NOMO-1 treated with dmso at 0.1 percent for 144 hours (cell line): ENCODE data around the gene NDUFAF3.
A peak's percentile ranks its signal among the peaks of the same experiment; 100 is the strongest.
"Not testable (repeated sequence)": the region's sequence is repeated elsewhere in the genome, so short reads cannot be mapped to it uniquely, and the experiment has no call there.

Source experiments
- DNase-seq: peaks from one replicate; lab custom pipeline; 2025; ENCODE audit not compliant: unreplicated experiment; lab: John Stamatoyannopoulos, UW

The NDUFAF3 gene

GRCh38 chr3:48999085-48999858, 22.6 kb upstream of the NDUFAF3 start:
- no peak for DNase-seq

GRCh38 chr3:49001155-49001554, 20.8 kb upstream of the NDUFAF3 start:
- no peak for DNase-seq

- DNase-seq = no peak
Measured at GRCh38 chr3:49004352-49005302, 17.3 kb upstream of the NDUFAF3 start.

- DNase-seq = no peak
Measured at GRCh38 chr3:49005303-49005680, 16.6 kb upstream of the NDUFAF3 start.

- DNase-seq = no peak
Measured at GRCh38 chr3:49005998-49006397, 15.9 kb upstream of the NDUFAF3 start.

- no peak for DNase-seq
Measured at GRCh38 chr3:49006408-49007067, 15.4 kb upstream of the NDUFAF3 start.

GRCh38 chr3:49007068-49007770, 14.7 kb upstream of the NDUFAF3 start, which contains the start of gene WDR6:
Gene WDR6 (plus strand): TSS chr3:49007391. CDS start chr3:49007432, 41 bp downstream.
- DNase-seq = peak; percentile 95

- peak; percentile 81 for DNase-seq
Measured at GRCh38 chr3:49007771-49008528, 14.0 kb upstream of the NDUFAF3 start.

- not testable (repeated sequence) for DNase-seq
Measured at GRCh38 chr3:49008627-49009026, 13.3 kb upstream of the NDUFAF3 start.

- no peak for DNase-seq
Measured at GRCh38 chr3:49009396-49009795, 12.5 kb upstream of the NDUFAF3 start.

GRCh38 chr3:49012441-49013017, 9.4 kb upstream of the NDUFAF3 start:
- DNase-seq = no peak

- no peak for DNase-seq
Measured at GRCh38 chr3:49013113-49013737, 8.7 kb upstream of the NDUFAF3 start.

GRCh38 chr3:49013738-49014660, 7.9 kb upstream of the NDUFAF3 start:
- no peak for DNase-seq

GRCh38 chr3:49015072-49015471, 6.8 kb upstream of the NDUFAF3 start:
- no peak for DNase-seq

- no peak for DNase-seq
Measured at GRCh38 chr3:49015765-49016164, 6.2 kb upstream of the NDUFAF3 start.

GRCh38 chr3:49016414-49017228, 5.3 kb upstream of the NDUFAF3 start:
- DNase-seq = no peak

- DNase-seq = peak; percentile 50
Measured at GRCh38 chr3:49017229-49017970, 4.5 kb upstream of the NDUFAF3 start.
